Islet precursor cell (in vitro differentiated cells): ENCODE data around the gene TSPO.

ENCODE experiments used
- DNase-seq: peaks from one replicate; pipeline ENCODE4 v3.0.0-alpha.2; 2018

The TSPO gene

DNA sequence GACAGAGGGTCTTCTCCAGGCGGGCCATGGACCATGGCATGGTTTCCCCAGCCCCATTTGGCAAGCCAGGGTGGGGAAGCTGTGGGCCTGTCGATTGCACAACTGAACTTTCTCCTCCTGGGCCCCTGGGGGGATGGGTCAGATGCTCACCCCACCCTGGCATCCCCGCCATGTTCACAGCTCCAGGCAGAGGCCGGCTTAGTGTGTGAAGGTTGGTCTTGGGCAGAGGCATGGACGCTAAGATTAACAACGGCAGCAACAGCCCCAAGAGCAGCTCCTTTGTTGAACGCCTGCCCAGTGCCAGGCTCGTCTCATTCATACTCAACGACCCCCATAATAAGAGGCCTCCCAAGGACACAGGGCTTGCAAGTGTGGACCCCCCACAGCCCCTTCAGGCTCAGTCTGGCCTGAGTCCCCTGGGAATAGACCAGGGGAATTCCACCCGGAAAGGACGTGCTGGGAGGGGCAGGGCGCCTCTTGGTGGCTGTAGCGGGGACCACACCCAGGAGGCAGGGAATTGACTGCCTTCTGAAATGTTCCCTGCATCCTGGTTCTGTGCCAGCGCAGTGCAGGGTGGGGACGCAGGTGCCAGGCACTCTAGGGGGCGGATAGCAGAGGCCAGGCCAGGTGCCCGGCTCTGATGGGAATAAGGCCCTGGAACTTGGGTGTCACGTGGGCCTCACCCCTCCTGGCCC, 8.3 kb downstream of the TSPO start:
- no peak for DNase-seq

DNA sequence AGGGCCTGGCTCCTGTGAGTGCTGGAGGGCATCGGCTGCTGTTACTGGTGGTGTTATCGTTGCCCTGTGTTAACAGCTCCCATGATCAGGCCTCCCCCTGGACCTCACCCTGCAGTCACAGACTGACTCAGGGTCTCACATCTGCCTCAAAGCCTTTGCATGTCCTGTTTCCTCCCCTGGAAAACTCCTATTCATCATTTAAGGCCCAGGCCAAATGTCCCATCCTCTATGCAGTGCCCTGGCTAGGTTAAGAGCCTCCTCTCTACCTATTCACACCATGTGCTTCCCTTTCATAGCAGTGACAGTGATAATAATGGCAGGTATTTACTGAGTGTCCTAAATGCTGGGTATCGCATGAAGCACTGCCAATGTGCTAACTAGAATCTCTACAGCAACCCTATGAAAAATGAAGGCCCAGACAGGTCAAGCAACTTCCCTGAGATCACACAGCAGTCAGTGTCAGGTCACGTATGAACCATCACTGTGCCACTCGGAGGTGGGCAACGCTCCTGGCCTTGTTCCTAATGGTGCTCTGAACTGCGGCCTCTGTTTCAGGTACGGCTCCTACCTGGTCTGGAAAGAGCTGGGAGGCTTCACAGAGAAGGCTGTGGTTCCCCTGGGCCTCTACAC, 9.3 kb downstream of the TSPO start:
- no peak for DNase-seq

- DNase-seq = no peak
These were observed 11.2 kb downstream of the TSPO start for GRCh38 chr22:43162412-43163150.

- DNase-seq = no peak
These were observed 12.0 kb downstream of the TSPO start for GRCh38 chr22:43163241-43163795.

DNA sequence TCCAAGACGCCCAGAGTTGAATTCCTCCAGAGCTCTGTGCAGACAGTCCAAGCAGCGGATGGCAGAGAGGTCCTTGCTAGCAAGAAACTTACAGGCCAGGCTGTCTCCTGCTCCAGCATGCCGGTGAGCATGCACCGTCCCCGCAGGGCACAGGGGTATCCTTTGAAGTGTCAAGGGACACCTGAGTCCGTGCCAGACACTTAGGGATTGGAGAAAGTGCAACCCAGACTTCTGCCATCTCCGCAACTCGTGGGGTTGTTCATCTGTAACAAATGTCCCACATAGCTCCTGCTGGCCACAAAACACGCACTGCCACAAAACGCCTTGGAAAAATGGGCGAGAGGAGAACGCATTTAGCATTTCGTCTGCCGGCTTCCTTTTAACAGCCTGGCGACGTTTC, 13.3 kb downstream of the TSPO start:
- no peak for DNase-seq

DNA sequence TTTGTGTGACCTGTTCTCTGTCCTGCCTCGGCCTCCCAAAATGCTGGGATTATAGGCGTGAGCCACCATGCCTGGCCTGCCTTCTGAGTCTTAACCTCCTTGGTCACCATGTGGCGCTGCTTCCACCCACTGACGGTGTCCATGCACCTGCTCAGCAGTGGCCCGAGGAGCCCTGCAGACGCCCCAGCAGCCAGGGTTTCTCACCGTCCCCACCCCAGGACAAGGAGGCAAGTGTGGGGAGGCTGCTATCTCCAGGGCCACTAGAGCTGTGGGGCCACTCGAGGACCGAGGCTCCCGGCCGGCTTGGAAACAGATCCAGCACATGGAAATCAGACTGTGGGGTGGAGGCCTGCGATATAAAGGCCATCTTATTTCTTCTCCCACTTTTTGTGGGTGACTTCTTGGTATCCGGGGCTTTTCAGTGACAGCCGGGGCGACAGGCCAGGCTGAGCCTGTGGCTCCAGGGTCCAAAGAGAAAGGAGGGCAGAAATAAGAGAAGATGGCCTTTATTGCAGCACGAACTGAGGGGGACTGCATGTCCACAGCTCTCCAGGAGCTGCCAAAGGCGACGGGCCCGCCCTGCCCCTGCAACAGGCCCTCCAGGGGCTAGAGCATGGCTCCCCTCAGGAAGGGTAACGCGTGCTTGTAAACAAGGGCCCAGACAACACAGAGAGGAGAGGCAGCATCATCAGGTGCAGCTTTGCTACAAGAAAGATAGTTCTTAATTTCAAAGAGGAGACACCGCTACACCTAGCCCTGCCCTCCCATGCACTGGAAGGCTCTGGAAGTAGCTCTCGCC, 15.0 kb downstream of the TSPO start:
- DNase-seq = no peak

DNA sequence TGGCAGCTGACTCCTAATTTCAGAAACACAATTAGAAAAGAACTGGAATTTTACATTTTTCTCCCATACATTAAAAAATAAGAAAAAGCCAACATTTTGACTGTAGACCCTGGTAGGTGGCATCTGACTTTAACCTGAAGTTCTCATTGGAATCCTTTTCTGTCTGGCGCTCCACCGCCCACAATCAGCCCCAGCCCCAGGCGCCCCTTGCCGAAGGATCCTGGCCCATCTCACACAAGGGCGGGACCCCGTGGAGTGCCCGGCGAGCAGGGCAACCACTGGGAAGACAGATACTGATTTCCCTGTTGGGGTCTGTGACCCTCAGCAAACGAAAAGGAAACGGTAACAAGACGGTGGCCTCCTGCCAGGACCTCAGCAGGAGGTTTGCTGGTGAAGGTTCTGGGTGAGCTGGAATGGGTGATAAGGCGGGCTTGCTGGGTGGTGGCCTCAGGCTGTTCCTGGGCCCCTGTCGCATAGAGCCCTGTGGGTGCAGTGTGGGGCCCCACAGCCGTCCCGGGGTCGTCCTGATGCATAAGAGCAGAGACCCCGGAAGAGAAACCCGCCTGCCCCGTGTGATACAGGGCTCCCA, 15.7 kb downstream of the TSPO start:
- no peak for DNase-seq

- DNase-seq = no peak
These were observed 17.3 kb downstream of the TSPO start for GRCh38 chr22:43168471-43169309.

DNA sequence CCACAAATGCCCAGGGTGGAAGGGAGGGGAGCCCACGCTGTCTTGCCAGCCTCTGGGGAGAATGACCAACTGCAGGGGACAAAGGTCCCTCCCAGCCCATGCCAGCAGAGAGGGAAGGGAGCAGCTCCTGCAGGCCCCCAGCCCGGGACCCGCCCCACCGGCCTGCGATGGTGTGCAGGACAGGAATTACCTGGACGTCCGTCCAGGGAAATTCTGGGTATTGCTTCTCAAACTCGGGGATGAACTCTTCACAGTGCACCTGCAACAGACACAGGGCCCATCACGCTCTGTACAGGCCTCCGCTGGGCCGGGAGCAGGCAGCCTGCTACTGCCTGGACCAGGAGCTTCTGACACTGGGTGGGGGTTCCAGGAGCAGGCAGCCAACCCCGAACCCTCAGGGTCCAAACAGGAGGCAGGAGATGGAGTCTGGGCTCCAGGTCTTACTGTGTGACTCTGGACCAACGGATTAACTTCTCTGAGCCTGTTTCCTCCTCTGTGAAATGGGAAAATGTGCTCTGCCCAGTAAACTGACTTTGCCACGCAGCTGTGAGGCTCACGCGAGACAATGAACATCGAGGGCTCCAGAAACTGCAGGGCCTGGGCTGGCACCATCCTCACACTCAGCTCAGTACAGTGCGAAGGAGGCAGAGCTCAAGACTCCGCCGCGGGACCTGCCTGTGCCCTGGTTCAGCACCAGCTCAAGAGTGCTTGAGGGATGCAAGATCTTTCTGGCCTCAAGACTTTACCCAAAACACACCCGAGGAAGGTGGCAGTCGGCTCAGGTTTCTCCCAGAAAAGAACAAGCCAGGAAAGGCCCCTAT, 18.2 kb downstream of the TSPO start:
- no peak for DNase-seq

GRCh38 chr22:43170131-43170480, 18.7 kb downstream of the TSPO start:
- no peak for DNase-seq

GRCh38 chr22:43171019-43171491, 19.7 kb downstream of the TSPO start:
- DNase-seq = no peak

GRCh38 chr22:43171607-43172006, 20.2 kb downstream of the TSPO start:
- no peak for DNase-seq

- DNase-seq = no peak
These were observed 20.8 kb downstream of the TSPO start for GRCh38 chr22:43172191-43172590.

- DNase-seq = no peak
These were observed 22.2 kb downstream of the TSPO start for GRCh38 chr22:43173566-43173965.

DNA sequence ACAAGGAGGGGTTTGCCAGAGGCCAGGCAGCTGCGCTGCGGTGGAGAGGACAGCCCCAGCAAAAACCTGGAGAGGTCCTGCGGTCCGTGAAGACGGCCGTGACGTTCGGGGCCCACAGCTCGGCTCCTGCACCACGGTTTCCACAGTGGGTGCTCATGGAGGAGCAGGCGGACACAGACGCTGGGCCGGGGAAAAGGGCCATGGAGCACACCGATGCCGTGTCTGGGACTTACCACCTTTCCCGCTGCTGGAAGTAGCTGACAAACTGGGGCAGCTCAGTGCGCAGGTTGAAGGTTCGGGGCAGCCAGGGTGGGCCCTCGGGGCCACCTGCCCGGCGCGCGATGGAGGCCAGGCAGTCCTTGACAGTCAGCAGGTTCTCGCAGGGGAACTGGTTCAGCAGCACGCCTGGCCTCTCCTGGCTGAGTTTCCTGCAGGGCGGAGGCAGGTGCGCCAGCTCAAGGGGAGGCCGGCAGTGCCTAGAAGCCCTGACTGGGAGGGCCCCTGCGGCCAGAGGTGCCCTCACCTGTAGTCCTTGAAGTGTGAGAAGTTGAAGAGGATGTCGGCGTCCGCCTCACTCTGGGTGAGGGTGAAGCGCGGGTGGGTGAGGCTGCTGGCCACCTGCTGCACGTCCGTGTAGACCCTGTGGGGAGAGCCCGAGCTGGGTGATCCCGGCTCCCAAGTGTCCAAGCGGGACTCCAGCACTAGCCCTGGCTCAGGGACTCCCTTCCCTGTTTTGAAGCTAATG, 22.8 kb downstream of the TSPO start:
- DNase-seq = no peak

DNA sequence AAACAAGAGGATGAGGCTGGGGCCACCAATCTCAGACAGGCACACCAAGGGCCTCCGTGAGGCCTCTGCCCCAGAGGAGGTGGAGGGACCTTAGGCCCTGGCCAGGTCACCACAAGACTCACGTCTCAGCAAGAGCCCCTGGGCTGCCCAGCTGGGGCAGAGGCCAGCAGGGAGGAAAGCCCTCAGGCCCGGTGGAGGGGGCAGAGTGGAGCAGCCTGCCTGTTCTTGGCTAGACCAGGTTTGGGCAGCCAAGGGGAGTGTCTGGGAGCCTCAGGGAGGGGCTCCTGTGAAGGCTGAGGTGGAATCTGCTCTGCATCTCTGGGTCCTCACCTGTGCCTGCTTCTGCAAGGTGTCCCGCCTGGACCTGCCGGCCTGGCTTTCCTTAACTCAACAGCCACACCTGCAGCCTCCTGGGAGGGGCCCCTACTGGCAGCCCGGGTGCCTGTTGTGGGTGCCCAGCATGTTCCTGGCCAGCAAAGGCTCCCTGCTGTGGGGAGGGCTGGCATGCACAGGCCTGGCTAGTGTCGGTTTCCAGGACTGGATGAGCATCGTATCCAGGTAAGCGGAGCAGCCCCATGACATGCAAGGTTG, 23.7 kb downstream of the TSPO start:
- DNase-seq = no peak

DNA sequence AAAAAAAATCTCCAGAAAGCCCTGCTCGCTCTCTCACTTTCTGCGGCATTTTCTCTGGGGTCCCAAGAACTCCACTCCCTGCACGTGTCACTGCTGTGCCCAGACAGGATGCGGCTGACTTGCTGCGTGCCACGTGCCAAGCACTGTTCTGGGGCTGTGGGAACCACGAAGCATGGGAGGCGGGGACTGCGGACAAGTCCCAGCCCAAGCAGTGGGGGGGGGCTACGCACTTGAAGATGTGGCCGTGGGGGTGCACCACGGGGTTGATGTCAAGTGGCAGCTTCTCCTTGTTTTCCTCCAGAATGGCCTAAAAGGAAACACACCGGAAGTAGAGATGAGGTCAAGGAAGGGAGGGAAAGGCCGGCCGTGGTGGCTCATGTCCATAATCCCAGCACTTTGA, 24.7 kb downstream of the TSPO start:
- DNase-seq = no peak

GRCh38 chr22:43177479-43177878, 26.1 kb downstream of the TSPO start:
- no peak for DNase-seq

DNA sequence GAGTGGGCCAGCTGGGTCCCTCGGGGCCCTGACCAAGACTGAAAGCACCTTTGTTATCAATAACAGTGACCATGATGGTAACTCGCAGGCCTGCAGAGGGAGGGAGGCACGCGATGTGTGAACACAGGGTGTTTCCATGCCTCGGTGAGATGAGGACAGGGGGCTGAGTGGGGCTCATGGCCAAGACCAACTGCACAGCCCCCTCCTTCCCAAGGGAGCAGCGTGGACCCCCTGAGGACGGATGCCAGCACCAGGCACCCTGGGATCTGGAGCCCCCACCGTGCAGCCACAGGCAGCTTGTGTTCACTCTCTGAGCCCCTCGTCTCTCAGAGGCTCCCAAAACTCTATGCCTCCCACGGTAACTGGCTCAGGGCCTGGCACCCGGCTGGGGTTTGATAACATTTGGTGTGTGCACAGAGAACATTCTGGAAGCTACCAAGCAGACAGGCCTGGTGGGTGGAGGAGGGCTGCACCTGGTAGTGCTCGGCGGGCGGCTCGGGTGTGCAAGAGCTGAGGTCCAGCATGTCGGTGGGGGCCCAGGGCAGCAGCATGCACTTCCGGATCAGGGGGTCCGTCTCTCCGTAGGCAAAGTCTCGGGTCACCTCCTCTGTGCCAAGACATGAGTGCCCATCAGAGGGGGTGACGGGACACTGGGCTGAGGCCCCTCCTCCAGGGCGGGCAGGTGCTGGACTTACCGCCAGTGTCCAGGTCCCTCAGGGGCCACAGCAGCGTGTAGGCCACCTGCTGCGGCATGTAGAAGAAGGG, 28.0 kb downstream of the TSPO start:
- no peak for DNase-seq
